Measurements from ENCODE around the gene CXCR4. TPM values are rescaled to one million over a fixed set of nuclear protein-coding genes. Genes with fewer than 3 reads are reported as not detected.

CXCR4 gene
- total and polyA plus RNA-seq, 9 of the 15 experiments (the other 6 are each of a cell fraction or from before 2014, with no cell fraction given): 0.07 to 0.45 (median 0.17) TPM; not detected in 3

GRCh38 chr2:136132825-136133155, 14.8 kb upstream of the CXCR4 start (continued):
- TF ChIP-seq TEAD4 (IDR thresholded peaks at IDR 0.05; ENCODE audit: low read length) (no peak), TEAD4 (CRISPR knock-in tag; IDR thresholded peaks at IDR 0.05; ENCODE audit: borderline replicate concordance) (no peak), TFAP4 (CRISPR knock-in tag; IDR thresholded peaks at IDR 0.05; ENCODE audit: borderline replicate concordance) (no peak), CBX3 (IDR thresholded peaks at IDR 0.05; ENCODE audit: borderline replicate concordance in 1 of 2, low read length in 2 of 2) (no peak), ZFP91 (CRISPR knock-in tag; IDR thresholded peaks at IDR 0.05) (no peak)

- H3K79me2 ChIP-seq (ENCODE audit: control insufficient read depth, insufficient read depth, low read length): no peaks in the 10 kb centered on the region
- no peaks in the 10 kb centered on the region for H3K4me1 ChIP-seq (replicated peaks in 1 of 2; ENCODE audit: control insufficient read depth in 2 of 2, insufficient read depth in 2 of 2, low read length in 2 of 2)
- no TSS peak for BruUV-seq (replicated peaks)
- no peaks in the 10 kb centered on the region for H4K20me1 ChIP-seq (replicated peaks; ENCODE audit: control insufficient read depth, insufficient read depth, low read length)
- H2AFZ ChIP-seq (ENCODE audit: low read depth, low read length): no peak overlapping the region
- in situ Hi-C loops (cut with MboI) (no loop called here), intact Hi-C loops (cut with micrococcal nuclease) (no loop called here)
- no peak overlapping the region for H3K4me2 ChIP-seq (ENCODE audit: insufficient read depth, low read length)
- 2% methylated on average over 16 of the region's 16 CpGs for WGBS (ENCODE audit: insufficient coverage, low coverage, missing lambda C conversion rate)
- TF ChIP-seq NR4A1 (CRISPR knock-in tag; IDR thresholded peaks at IDR 0.05) (no peak), NR4A1 (tag; IDR thresholded peaks at IDR 0.05) (no peak), WHSC1 (IDR thresholded peaks at IDR 0.05; ENCODE audit: low read length) (no peak)
- ATAC-seq (no peak), DNase-seq (ENCODE audit: extremely low read depth in 1 of 4, low spot score in 3 of 4) (no peak), FAIRE-seq (no peak)
- H3K27me3 ChIP-seq (ENCODE audit: control insufficient read depth in 2 of 2, insufficient read depth in 2 of 2, low read length in 2 of 2): peaks cover 2 to 14% of the 10 kb centered on the region in 2 experiments; a peak in 4 of 5 replicates
- no peaks in the 10 kb centered on the region for H3K9me3 ChIP-seq (replicated peaks; ENCODE audit: control insufficient read depth, insufficient read depth, low read depth, low read length)
- H3K27ac ChIP-seq (ENCODE audit: extremely low read depth, low read depth, low read length): no peak overlapping the region
- H3K36me3 ChIP-seq (ENCODE audit: control insufficient read depth, insufficient read depth, low read length): no peaks in the 10 kb centered on the region
- H3K9me1 ChIP-seq (ENCODE audit: control insufficient read depth, insufficient read depth, low read length): no peaks in the 10 kb centered on the region
- CTCF ChIA-PET (ENCODE audit: low intra/inter-chr PET ratio): no interaction called here
- no peak overlapping the region for H3K9ac ChIP-seq (ENCODE audit: insufficient read depth in 1 of 2, low read depth in 2 of 2, low read length in 2 of 2)
- H3K4me3 ChIP-seq: no peak overlapping the region
- POLR2A ChIA-PET: interaction anchor here (1.1 kb wide), 1 partner anchor 10 kb away, joined by 3 read pairs; no protein-coding TSS in a partner anchor
These were observed 14.2 kb upstream of the CXCR4 start for GRCh38 chr2:136131961-136132824.

Measured in K562 (cell line).